Fibroblast of skin of left quadriceps (primary cell): Measurements from ENCODE around the gene STN1.

Experiments used
- DNase-seq, 2 experiments: peaks; one replicate each; pipeline ENCODE4 v3.0.0-alpha.2; 2013; ENCODE audit warnings: low read depth in 2 of 2

The STN1 gene

DNA sequence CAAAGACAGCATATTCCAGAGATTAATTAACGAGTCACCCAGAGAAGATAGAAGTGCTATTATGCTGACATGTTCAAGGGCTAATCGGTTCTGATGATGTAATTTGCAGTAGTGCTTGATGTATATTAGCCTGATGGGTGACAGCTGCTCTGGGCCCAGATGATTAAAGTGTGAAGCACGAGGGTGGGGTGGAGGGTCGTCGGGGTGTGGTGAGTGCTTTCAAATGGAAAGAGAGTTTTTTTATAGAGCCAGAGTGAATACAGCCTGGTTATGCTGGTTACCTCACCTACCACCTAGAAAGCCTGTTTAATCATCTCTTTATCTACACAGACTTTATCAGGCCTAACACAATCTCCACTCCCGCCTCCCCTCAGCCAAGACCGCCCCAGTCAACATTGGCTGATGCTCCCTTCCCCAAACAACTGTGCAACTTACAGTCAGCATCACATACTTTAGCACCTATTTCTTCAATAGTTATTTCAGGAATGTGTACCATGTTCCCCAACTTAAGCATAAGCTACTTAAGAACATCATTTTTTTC lies 11.5 kb upstream of the STN1 start:
- no peak for DNase-seq

DNA sequence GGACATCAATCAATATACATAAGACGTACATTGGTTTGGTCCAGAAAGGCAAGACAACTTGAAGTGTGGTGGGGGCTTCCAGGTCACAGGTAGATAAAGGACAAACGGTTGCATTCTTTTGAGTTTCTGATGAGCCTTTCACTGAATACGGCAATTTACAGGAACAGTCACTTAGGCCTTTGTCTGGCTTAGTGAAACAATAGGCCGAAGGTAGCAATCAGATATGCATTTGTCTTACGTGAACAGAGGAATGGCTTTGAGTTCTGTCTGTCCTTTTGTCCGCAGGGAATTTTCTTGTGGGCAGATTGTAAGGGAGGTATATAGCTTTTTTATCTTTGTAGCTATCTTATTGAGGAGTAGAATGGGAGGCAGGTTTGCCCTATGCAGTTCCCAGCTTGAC lies 10.8 kb upstream of the STN1 start:
- DNase-seq: no peak

DNA sequence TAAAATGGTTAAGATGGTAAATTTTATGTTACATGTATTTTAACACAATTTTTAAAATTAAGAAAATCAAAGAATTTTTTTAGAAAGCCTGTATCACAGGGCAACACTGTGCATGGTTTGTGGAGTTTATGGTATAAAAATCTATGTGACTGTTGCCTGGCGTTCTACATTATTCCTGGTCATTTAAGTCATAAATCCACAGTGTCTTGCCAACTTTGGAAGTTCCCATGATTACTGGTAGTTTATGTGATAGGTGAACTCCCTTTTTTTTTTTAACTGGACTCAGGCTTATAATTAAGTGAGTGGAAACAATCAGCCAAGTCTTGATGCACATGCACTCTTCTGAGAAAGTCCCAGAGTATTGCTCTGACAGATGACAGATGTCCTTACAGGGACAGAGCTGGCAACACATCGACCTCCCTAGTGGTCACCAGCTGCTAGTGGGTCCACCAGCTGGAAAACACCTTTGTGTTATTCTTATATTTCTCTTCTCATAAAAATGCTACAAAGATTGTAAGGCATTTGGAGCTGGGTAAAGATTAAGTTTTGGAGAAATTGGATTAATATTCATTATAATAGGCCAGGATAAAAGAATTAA lies 8.8 kb upstream of the STN1 start:
- no peak for DNase-seq

DNA sequence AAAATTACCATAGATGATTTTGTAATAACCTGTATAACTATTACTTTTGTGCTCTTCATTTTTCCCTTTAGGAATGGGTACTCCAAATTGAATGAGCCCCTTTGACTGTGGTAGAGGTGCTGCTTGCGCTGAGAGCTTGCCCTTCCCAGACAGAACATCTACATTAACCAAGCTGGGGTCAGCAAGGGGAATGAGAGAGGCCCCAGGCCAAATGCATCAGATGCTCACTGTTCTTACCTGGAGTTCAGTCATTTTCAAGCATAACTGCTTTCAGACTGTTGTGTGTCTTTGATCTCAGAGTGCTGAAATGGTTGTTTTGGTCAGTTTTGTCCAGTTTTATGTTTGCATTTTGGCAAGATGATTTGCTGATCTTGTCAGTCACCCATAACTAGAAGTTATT lies 7.6 kb upstream of the STN1 start:
- DNase-seq: no peak

DNA sequence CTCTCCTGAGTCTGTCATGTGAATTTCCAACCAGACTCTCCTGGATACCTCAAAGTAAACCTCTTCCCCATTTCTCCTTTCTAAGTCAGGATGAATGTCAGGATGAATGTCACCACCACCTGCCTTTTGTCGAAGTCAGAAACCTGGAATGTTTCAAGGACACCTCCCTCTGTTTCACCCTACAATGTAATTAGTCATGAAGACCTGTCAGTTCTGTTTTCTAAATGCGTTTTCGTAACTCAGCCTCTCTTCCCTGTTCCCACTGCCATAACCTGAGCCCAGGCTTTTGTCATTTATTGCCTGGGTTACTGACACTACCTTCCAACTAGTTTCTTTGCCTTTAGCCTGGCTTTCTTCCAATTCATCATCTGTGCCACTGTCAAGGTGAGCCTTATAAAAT lies 5.5 kb upstream of the STN1 start:
- DNase-seq: no peak

DNA sequence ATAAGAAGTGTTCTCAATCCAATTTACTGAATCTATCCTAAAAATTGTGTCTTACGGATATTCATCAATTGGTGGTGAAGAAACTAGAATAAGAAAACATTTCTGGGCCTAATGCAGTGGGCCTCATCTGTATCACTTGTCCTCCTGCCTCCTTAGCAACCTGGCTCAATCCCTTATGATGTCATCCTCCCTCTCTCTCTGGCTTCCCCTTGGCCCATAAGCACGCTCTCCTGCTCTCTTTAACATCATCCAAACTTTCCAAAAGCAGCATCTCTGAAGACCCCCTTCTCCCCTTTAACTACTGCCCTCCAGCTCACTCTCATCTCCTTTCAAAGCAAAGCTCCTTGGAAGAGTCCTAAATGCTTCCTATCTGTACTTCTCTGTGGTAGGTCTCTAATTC lies 4.7 kb upstream of the STN1 start:
- no peak for DNase-seq

DNA sequence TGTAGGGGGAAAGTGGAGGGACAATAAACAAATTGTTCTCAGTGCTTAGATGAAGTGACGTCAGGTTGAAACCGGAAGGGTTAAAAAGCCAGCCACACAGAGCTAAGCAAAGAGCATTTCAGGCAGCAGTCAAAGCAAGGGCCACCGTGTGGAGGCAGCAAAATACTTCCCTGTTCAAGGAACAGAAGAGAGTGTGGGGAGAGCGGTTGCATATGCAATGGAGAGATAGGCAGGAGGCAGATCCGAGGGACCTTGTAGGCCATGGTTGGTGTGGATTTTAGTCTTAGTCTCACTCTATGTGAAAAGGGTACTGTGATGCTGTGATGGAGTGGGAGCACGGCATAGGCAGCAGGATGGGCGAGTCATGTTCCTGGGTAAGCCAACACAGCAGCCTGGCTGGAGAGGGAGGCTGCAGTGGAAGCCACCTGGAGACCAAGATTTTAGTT lies 3.8 kb upstream of the STN1 start:
- no peak for DNase-seq

DNA sequence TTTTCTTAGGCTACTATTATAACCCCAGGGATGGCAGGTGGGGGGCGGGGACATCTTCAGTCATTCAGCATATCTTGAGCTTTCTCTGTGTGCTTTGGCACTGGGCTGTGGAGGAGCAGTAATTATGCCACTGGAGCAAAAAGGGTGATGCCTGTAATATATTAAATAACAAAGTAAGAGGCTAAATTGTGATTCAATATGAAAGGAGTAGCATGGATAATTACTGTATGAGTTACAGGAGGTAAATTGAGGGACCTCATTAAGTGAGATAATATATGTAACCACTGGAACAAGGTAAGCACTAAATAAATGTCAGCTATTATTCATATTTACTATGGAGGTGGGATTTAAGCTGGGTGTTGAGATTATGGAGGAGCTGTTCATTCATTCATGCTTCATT lies 3.3 kb upstream of the STN1 start:
- DNase-seq: no peak

DNA sequence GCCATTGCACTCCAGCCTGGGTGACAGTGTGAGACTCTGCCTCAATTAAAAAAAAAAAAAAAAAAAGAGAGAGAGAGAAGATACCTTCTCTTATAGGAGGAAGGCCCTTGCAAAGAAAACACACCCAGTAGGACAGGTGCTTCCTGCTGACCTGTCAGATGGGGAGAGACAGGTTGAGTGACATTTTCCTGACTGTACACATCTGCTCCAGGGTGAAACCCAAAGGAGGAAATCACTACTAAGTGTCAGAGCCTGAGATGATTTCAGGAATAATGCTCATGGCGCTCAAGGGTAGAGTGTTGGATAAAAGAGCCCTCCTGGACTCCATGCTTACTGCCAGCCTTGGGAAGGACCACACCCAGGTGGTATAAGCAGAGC lies 1.7 kb upstream of the STN1 start:
- no peak for DNase-seq

DNA sequence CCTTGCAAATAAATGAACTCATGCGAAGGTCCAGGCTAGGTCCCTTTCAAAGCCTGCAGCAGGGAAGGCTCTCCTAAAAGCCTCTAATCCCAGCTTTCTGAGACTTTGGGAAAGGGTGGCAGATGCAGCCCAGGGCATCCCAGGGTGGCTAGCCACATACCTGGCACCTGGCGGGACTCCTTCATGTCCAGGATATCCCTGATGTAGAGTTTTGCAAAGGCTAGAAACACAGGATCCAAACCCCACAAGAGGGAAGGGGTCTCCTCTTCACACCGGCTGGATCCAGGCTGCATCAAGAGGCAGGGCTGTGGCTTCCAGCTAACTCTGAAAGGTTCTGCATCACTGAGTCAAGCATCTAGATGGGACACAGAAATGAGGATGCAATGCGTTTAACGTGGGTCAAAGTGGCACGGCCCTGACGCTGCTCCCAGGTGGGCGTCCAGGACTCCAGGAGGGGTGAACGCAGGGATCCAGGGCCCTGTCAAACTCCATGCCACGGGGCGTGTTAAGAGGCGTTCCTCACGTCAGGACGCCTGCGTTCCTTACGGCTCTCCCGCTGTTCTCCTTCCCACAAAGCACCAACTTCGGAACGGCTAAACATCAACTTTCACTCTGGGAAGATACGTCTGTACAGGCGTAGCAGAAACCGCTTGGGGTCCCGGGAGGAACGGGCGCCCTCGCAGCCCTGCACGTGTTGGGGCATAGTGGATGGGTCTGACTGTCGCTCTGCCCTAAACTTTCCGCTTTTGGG lies 507 bp downstream of the STN1 start:
- DNase-seq: peak in 1 of 2 experiments; percentile 11

DNA sequence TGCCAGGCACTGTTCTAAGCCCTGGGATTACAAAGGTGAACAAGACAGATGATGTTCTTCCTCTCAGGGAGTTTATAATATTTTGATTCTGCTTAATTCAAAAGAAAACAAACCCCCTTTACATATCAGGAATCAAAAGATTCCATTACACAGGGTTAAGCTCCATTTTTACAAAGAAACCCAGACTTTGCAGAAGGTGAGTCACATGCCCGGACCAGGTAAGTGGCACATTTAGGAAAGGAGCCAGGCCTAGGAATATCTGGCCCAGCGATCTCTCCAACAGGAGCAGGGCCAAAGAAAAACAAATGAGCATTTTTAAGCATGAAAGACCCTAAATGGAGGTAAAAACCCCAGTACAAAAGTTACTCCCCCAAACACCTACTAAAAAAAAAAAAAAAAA lies 1.1 kb downstream of the STN1 start:
- no peak for DNase-seq

DNA sequence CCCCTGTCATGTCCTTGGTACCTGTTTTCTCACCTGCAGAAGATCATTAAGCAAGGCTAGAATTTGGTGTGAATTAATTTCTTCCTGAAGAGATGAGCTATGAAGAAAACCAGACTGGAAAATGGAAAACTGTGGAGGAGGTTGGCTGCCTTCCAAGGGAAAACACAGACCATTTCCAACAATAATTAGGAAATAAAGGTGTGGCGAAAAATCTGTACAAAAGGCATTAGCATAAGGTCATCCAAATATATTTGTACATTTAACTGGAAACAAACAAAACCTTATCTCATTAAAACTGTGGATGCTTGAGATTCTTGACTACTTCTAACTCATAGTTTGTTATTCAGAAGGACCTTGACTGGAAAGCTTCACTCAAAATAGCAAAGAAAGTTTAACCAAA lies 1.7 kb downstream of the STN1 start:
- DNase-seq: no peak

DNA sequence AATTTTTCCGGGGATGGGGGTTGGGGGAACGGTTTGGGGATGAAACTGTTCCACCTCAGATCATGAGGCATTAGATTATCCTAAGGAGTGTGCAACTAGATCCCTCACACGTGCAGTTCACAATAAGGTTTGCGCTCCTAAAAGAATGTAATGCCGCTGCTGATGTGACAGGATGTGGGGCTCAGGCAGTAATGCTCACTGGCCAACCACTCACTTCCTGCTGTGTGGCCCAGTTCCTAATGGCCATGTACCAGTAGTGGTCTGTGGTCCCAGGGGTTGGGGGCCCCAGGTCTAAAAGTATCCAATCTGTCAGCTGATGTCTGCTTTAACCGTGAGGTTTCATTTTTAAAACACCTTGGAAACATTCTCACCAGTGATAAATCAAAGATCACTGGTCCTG lies 2.2 kb downstream of the STN1 start:
- DNase-seq: no peak

DNA sequence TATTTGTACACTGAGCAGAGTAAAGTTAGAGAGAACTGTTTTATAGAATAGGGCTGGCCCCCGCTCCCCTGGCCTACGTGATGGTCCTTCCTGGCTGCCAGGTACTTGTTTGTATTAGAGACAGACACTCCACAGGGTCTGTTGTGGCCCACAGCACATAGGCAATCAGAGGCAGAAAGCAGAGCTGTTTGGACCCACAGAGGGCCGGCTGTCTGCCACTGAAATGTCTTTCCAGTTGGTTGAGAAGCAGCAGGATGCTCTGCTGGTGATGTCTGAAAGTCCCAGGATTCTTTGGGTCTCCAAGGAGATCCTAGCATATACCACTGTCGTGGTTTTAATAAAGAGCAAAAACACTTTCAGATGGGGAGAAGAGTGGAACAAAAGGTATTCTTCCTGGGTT lies 5.2 kb downstream of the STN1 start:
- DNase-seq: no peak

DNA sequence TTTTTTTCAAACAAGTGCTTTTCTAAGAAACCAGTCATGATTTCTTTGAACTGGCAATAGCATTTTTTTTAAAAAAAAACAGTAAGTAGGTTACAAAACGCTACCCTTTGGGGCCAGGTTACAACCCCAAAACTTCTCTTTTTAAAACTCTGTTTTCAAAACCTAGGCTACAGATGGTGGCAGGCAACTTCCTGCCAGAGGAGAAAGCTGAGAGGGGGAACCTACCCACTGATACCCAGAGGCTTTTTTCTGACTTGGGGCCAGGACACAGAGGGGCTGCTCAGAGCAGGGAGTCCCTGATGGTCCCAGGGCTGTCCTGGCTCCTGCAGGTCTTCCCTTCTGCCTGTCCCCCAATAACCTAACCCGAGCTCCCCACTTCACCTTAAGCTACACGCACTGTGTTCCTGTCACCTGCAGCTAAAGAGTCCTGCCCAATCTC lies 6.9 kb downstream of the STN1 start:
- no peak for DNase-seq

DNA sequence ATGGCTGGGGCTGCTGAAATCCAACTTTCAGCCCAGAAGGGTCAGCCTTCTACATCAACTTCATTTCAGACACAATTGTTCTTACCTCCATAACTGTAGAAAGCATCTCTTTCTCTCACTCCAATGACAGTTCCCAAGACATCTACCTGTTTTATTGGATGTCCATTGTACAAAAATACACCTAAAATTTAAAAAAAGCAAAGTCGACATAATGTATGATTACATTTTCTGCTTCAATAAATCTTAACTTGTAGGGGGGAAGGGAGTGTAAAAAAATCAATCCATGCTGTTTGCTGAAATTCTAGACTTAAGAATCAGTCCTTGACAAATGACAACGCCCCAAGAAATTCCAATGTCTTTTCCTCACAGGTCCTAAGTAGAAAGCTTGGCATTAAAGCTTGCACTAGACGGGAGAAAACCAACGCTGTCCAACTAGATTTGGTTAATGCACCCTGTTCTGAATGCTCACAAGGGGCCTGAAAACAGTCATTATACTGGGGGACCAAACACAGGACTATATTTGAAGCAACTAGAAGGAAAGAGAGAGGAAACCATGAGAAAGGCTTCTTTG lies 7.5 kb downstream of the STN1 start:
- no peak for DNase-seq

DNA sequence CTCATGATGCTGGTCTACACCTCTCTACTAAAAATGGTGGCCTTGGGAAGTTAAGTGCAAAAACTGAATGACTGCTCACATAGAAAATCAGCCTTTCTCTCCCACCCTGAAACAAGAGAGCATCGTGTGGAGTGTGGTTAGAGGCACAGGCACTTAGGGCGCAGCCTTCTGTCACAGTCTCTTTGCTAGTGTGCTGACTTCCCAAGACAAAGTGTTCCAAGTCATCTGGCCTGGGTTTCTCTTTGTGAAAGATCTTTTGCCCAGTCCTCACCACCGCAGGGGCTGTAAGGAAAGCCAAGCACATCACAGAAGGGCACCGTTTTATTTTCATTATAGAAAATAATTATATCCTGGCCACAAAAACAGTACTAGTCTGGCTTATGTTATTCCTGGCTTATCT lies 12.5 kb downstream of the STN1 start:
- no peak for DNase-seq

DNA sequence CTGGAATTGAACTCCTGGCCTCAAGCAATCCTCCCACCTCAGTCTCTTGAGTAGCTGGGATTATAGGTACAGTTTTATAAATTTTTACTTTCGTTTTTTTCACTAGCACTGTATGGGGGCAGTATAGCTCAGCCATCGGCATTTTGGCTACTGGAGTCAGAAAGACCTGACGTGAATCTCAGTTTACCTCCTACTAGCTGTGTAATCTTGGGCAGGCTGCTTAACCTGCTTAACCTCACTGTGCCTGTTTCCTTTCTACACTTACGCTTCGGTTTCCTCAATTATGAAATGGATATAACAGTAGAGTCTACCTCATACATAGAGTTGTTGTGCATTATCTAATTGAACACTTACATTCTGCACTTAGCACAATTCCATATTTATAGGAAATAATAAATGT lies 16.7 kb downstream of the STN1 start:
- no peak for DNase-seq

DNA sequence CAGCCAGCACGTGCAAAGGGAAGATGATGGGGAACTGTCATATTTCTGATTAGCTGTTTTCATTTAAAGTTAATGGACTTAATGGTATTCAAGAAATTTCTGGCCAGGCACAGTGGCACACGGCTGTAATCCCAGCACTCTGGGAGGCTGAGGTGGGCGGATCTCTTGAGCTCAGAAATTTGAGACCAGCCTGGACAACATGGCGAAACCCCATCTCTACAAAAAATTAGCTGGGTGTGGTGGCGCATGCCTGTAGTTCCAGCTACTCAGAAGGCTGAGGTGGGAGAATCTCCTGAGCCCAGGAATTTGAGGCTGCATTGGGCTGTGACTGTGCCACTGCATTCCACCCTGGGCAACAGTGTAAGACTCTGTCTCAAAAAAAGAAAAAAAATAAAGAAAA lies 18.7 kb downstream of the STN1 start:
- no peak for DNase-seq

DNA sequence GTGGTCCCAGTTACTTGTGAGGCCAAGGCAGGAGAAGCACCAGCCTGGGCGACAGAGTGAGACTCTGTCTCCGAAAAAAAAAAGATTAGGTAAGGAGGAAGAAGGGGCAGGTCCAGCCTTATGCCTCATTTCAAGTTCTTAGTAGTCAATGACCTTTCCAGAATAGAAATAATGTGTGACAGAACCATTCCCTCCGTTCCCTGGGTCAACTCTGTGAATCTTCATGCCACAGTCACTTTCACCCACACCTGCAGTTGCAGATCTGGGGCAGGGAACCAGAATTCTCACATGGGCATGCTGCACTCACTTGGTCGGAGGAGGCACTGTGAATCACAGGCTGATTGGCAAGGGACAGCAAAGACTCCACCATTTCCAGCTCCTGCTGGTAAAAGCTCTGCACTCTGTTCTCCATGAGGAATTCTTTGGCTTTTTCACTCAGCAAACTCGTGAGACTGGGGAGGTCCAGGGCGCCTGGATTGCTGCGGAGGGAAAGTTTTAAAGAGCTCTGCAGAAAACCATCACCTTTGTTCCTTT lies 20.7 kb downstream of the STN1 start:
- DNase-seq: no peak

DNA sequence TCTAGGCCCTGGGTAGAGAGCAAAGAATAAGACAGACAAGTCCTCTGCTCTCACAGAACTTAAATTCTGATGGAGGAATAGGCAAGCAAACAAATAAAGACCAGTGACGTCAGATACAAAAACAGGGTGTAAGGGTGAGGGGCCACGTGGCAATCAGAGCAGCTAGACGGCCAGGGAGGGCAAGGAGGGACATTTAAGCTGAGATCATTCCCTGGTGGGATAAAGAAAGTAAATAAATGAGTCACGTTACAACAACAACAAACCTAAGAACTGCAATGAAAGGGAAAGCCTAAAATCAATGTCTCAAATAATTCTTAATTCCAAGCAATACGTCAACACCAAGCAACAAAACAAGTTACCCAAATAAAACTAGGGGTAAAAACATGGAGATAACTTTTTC lies 21.8 kb downstream of the STN1 start:
- DNase-seq: no peak

DNA sequence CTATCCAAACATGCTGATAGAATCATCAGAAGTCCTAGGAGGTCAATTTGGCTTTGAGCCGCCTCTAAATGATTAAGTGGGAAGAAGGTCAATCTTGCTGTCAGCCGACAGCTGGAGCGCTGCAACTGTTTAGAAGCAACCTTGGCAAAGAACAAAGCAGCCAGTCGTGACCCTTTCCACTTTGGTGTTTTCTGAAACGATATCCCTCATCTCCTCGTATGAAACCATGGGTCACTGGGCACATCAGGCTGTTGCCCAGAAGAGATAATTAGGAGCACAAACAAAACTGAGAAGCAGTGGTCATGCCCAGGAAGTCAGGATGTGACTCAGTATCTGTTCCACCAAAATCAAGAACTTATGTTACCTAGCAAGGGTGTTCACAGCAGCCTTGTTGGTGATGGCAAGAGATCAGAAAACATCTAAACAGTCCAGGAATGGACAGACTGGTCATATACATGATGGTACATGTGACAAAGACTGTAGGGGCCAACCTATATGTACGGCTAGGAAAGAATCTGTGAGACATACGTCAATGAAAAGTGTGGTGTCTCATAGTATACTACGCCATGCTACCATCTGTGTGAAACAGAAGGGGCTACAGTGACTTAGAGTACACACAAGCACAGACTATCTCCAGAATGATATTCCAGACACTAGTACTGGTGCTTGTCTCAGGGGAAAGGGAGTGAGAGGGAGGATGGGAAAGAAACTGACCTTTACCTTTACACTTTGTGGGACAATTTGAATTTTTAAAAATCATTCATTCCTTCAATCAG lies 22.4 kb downstream of the STN1 start:
- no peak for DNase-seq
